Body of pancreas (tissue), 4 donors: Measurements from ENCODE around the gene GLI2. TPM values are rescaled to one million over a fixed set of nuclear protein-coding genes. Genes with fewer than 3 reads are reported as not detected.

Experiments used
- ATAC-seq: fragments of 150-250 bp; one replicate; pipeline ENCODE4 v1.9.1; 2016
- DNase-seq, 4 donors: peaks; one replicate each; pipeline ENCODE4 v3.0.0-alpha.2; 2019
- H3K27ac ChIP-seq, 4 donors: fragments of 200-600 bp; sonication (generic); 1 replicate in 3 of 4; 2 replicates in 1 of 4; pipeline versions ENCODE4 v1.5.1 to v1.6.1; 2016 to 2019; ENCODE audit warnings: mild to moderate bottlenecking in 1 of 4, mixed read lengths in 1 of 4, moderate library complexity in 1 of 4
- H3K27me3 ChIP-seq, 2 donors: fragments of 200-600 bp; sonication (generic); one replicate each; pipeline ENCODE4 v1.6.0; 2016; ENCODE audit warnings: mild to moderate bottlenecking in 1 of 2
- H3K36me3 ChIP-seq, 2 donors: fragments of 200-600 bp; sonication (generic); replicated peaks in 1 of 2; 2 replicates each; pipeline ENCODE4 v1.5.1; 2016; ENCODE audit warnings: low read depth in 2 of 2; ENCODE audit not compliant: insufficient read depth in 1 of 2
- H3K4me1 ChIP-seq: fragments of 200-600 bp; sonication (generic); one replicate; pipeline ENCODE4 v1.6.0; 2016
- H3K4me3 ChIP-seq, 2 donors: fragments of 200-600 bp; sonication (generic); 1 replicate in 1 of 2; 2 replicates in 1 of 2; pipeline ENCODE4 v1.5.1; 2016 to 2019
- H3K9me3 ChIP-seq, 3 donors: fragments of 200-600 bp; sonication (generic); 1 replicate in 2 of 3; 2 replicates in 1 of 3; pipeline ENCODE4 v1.5.1; 2016
- POLR2A ChIP-seq, 3 donors: fragments of 450-650 bp; IDR thresholded peaks; one replicate each; pipeline ENCODE4 v1.6.1; 2016; ENCODE audit warnings: antibody characterized with exemption in 3 of 3, mild to moderate bottlenecking in 2 of 3
- WGBS, 2 donors: methylation state at CpG; one replicate each; pipeline ENCODE4 v1.1.5; 2017; 5-methylcytosine and 5-hydroxymethylcytosine counted together
- intact Hi-C: fragments of 100-400 bp; cut with DNase I; formaldehyde crosslinking; loops from one replicate; pipeline ENCODE4 v1.15.1; 2023
- total RNA-seq, 2 donors: library from RNA; depleted of rRNA; stranded (reverse); fragments of >200 nt; gene quantifications; one replicate each; pipeline ENCODE4 v1.1.0, GENCODE V29; 2016
- TF ChIP-seq, protein P1 (sequence below), 7 experiments: fragments of 450-650 bp in 4 of 7; fragments of 200-600 bp in 3 of 7; sonication (generic) in 3 of 7; IDR thresholded peaks; one replicate each; pipeline ENCODE4 v1.5.1; 2016 to 2019; ENCODE audit warnings: antibody characterized with exemption in 7 of 7

The GLI2 gene
- total RNA-seq, 2 donors from 2014 or later = 1.0 to 1.3 TPM

DNA sequence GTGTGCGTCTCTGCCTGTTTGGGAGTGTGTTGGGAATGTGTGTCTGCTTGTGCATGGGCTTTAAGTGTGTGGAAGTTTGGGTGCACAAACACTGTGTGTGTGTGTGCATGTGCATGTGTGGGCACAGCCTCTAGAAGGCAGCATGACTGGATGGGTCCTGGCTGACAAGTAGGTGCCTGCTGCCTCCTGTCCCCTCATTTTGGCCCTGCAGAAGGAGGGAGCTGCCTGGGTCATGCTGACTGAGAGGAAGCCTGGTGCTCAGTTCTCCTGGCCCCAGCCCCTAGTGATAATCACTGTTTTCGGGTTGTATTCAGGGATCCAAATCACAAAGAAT, 34.1 kb downstream of the GLI2 start:
- Histone ChIP-seq H3K4me3 (no peak overlapping the region), H3K27me3 (no peaks in the 10 kb centered on the region), H3K4me1 (no peaks in the 10 kb centered on the region), H3K9me3 (no peaks in the 10 kb centered on the region), H3K36me3 (no peaks in the 10 kb centered on the region), H3K27ac (no peak overlapping the region)
- no peak for DNase-seq
- 78 to 86% methylated on average over 1 to 2 of the region's 2 CpGs for WGBS, 2 donors
- no peak for TF ChIP-seq POLR2A (IDR thresholded peaks at IDR 0.05)
- TF ChIP-seq, protein P1, sequence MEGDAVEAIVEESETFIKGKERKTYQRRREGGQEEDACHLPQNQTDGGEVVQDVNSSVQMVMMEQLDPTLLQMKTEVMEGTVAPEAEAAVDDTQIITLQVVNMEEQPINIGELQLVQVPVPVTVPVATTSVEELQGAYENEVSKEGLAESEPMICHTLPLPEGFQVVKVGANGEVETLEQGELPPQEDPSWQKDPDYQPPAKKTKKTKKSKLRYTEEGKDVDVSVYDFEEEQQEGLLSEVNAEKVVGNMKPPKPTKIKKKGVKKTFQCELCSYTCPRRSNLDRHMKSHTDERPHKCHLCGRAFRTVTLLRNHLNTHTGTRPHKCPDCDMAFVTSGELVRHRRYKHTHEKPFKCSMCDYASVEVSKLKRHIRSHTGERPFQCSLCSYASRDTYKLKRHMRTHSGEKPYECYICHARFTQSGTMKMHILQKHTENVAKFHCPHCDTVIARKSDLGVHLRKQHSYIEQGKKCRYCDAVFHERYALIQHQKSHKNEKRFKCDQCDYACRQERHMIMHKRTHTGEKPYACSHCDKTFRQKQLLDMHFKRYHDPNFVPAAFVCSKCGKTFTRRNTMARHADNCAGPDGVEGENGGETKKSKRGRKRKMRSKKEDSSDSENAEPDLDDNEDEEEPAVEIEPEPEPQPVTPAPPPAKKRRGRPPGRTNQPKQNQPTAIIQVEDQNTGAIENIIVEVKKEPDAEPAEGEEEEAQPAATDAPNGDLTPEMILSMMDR (IDR thresholded peaks at IDR 0.05) = no peak
- ATAC-seq = no peak
- intact Hi-C loops = no loop called here

DNA sequence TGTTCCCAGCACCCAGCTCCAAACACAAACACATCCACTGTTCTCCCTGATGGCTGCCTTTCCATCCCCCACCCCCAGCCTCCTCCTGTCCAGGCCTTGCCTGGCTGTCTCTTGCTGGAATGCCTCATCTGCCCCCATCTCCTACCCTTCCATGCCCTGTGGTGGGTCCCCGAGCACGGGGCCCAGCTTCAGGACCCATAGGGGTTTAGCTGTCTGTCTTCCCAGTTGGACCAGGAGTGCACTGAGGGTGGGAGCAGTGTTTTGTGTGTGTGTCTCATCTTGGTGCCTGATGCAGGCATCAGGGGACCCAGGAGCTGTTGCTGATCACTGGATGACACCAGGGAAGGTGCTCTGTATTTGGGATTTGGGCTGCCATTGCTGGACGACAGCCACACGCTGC, 34.5 kb downstream of the GLI2 start:
- no peaks in the 10 kb centered on the region for H3K27me3 ChIP-seq
- 87 to 91% methylated on average over 4 of the region's 4 CpGs for WGBS, 2 donors
- no peaks in the 10 kb centered on the region for H3K4me1 ChIP-seq
- H3K36me3 ChIP-seq = no peaks in the 10 kb centered on the region
- ATAC-seq = no peak
- no peak for DNase-seq
- intact Hi-C loops = no loop called here
- no peaks in the 10 kb centered on the region for H3K9me3 ChIP-seq
- no peak overlapping the region for H3K27ac ChIP-seq
- H3K4me3 ChIP-seq = no peak overlapping the region
- TF ChIP-seq POLR2A (IDR thresholded peaks at IDR 0.05) = no peak
- TF ChIP-seq, protein P1 (IDR thresholded peaks at IDR 0.05) = no peak

DNA sequence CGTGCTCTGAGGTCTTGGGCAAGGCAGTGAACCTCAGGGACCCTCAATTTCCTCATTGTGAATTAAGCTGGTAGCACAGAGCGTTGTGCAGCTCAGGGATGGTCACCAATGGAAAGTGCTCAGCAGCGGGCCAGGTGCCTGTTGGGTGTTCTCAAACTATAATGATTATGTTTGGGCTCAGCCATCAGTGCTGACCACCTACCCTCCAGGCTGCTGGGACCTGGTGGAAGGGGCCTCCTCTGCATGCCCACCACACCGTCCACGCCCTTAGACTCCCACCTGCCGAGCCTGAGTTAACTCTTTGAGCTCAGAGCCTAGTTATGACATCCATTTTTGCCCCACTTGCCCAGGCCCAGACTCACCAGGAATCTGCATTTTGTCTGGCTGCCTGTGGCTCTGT, 35.0 kb downstream of the GLI2 start:
- no peak overlapping the region for H3K27ac ChIP-seq
- no peaks in the 10 kb centered on the region for H3K4me1 ChIP-seq
- no peak overlapping the region for H3K4me3 ChIP-seq
- DNase-seq (no peak), ATAC-seq (no peak)
- no peaks in the 10 kb centered on the region for H3K9me3 ChIP-seq
- 75 to 77% methylated on average over 5 to 6 of the region's 6 CpGs for WGBS, 2 donors
- intact Hi-C loops = no loop called here
- H3K36me3 ChIP-seq = no peaks in the 10 kb centered on the region
- no peaks in the 10 kb centered on the region for H3K27me3 ChIP-seq
- TF ChIP-seq POLR2A (IDR thresholded peaks at IDR 0.05) = no peak
- TF ChIP-seq, protein P1 (IDR thresholded peaks at IDR 0.05) = no peak

DNA sequence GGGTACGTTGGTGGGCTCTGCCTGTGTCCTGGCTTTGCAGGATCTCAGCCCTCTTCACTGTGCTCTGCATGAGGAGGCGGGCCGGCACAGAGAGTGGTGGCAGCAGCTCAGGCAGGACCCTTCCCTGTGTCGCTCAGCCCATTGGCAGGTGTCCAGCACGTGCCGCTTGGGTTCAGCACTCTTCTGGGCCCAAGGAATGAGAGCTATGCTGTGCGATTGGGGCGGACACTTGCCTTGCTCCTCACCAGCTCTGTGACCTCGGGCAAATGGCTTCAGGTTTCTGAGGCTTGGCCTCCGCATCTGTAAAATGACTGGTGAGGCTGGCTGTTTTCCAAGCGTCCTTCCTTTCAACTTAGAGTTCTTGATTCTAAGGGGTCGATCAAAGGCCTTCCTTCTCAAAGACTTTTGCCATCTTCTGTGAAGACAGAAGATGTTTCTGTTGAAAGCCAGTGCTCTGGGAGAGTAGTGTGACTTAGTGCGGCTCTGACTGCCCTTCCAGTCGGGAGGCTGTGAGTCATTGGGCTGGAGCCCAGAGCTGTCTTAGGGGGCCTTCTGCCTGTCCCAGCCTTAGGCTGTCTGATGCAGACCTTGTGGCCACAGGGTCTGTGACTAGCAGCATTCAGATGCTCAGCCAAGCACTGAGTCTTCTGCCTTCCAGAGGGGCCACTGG, 35.6 kb downstream of the GLI2 start:
- Histone ChIP-seq H3K4me1 (no peaks in the 10 kb centered on the region), H3K27ac (no peak overlapping the region), H3K9me3 (no peaks in the 10 kb centered on the region), H3K4me3 (no peak overlapping the region), H3K36me3 (no peaks in the 10 kb centered on the region), H3K27me3 (no peaks in the 10 kb centered on the region)
- ATAC-seq = peak; percentile 68
- no peak for TF ChIP-seq POLR2A (IDR thresholded peaks at IDR 0.05)
- TF ChIP-seq, protein P1 (IDR thresholded peaks at IDR 0.05) = no peak
- peak; percentile 18 to 45 (median 25) for DNase-seq
- WGBS, 2 donors = 77 to 80% methylated on average over 2 to 14 of the region's 14 CpGs
- intact Hi-C loops = no loop called here

DNA sequence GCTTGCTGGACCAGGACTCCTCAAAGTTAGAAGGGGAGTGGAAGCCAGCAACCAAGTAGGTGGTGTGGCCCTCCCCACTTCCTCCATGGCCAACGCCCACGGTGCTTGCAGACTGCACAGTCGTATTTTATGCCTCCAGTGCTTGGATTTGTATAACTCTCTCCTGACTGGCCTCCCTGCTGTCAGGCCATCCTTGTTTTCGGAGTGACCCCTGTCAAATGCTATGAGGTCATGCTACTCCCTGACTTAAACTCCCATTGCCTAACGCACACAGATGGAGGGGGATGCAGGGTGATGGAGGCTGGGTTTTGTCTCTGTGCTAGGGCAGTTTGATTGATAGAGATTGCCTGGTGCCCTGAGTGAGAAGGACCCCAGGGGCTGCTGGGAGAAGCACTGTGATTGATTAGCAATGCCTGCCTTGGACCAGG, 36.1 kb downstream of the GLI2 start:
- Histone ChIP-seq H3K36me3 (no peaks in the 10 kb centered on the region), H3K27me3 (no peaks in the 10 kb centered on the region), H3K4me1 (no peaks in the 10 kb centered on the region), H3K4me3 (no peak overlapping the region), H3K9me3 (no peaks in the 10 kb centered on the region), H3K27ac (no peak overlapping the region)
- intact Hi-C loops = no loop called here
- WGBS, 2 donors = 87 to 88% methylated on average over 5 of the region's 5 CpGs
- ATAC-seq (no peak), DNase-seq (no peak)
- no peak for TF ChIP-seq POLR2A (IDR thresholded peaks at IDR 0.05)
- TF ChIP-seq, protein P1 (IDR thresholded peaks at IDR 0.05) = no peak
